ENCODE results near the gene XYLT1. TPM values are rescaled to one million over a fixed set of nuclear protein-coding genes. Genes with fewer than 3 reads are reported as not detected.

Gene XYLT1
- total RNA-seq, 3 donors from 2014 or later = 23.1 to 44.0 (median 34.1) TPM

- H3K36me3 ChIP-seq (ENCODE audit: low read depth) = no peaks in the 10 kb centered on the region
- ATAC-seq = peak; percentile 71
- TF ChIP-seq CTCF (IDR thresholded peaks at IDR 0.05) = no peak
Measured at GRCh38 chr16:17227278-17227677, 243.5 kb downstream of the XYLT1 start.

GRCh38 chr16:17225541-17225940, 245.2 kb downstream of the XYLT1 start:
- intact Hi-C loops (cut with DNase I, micrococcal nuclease) = no loop called here
- no peak for TF ChIP-seq CTCF (IDR thresholded peaks at IDR 0.05)
- no peaks in the 10 kb centered on the region for H3K9me3 ChIP-seq

More at GRCh38 chr16:17227278-17227677, 243.5 kb downstream of the XYLT1 start:
- Histone ChIP-seq H3K4me1 (ENCODE audit: low read depth) (no peaks in the 10 kb centered on the region), H3K4me3 (no peak overlapping the region), H3K9me3 (no peaks in the 10 kb centered on the region)
- intact Hi-C loops (cut with DNase I, micrococcal nuclease) = no loop called here
- DNase-seq = no peak

GRCh38 chr16:17224879-17225281, 245.9 kb downstream of the XYLT1 start:
- no peaks in the 10 kb centered on the region for H3K9me3 ChIP-seq
- no peaks in the 10 kb centered on the region for H3K4me1 ChIP-seq (ENCODE audit: low read depth)
- intact Hi-C loops (cut with DNase I, micrococcal nuclease) = no loop called here
- DNase-seq (peak in 1 of 3 donors; percentile 55), ATAC-seq (peak; percentile 75)
- no peak overlapping the region for H3K4me3 ChIP-seq
- no peaks in the 10 kb centered on the region for H3K36me3 ChIP-seq (ENCODE audit: low read depth)
- TF ChIP-seq CTCF (IDR thresholded peaks at IDR 0.05) = no peak

More at GRCh38 chr16:17225541-17225940, 245.2 kb downstream of the XYLT1 start:
- DNase-seq (no peak), ATAC-seq (peak; percentile 19)
- Histone ChIP-seq H3K36me3 (ENCODE audit: low read depth) (no peaks in the 10 kb centered on the region), H3K4me1 (ENCODE audit: low read depth) (no peaks in the 10 kb centered on the region), H3K4me3 (no peak overlapping the region)

- Histone ChIP-seq H3K9me3 (no peaks in the 10 kb centered on the region), H3K36me3 (ENCODE audit: low read depth) (no peaks in the 10 kb centered on the region), H3K4me3 (no peak overlapping the region), H3K4me1 (ENCODE audit: low read depth) (no peaks in the 10 kb centered on the region)
- TF ChIP-seq CTCF (IDR thresholded peaks at IDR 0.05) = no peak
- DNase-seq (no peak), ATAC-seq (no peak)
- intact Hi-C loops (cut with DNase I, micrococcal nuclease) = no loop called here
Measured at GRCh38 chr16:17224350-17224749, 246.4 kb downstream of the XYLT1 start.

- no peak for ATAC-seq
- DNase-seq = no peak
- no peak overlapping the region for H3K4me3 ChIP-seq
- intact Hi-C loops (cut with DNase I, micrococcal nuclease) = no loop called here
- no peaks in the 10 kb centered on the region for H3K9me3 ChIP-seq
- no peaks in the 10 kb centered on the region for H3K36me3 ChIP-seq (ENCODE audit: low read depth)
- no peak for TF ChIP-seq CTCF (IDR thresholded peaks at IDR 0.05)
- no peaks in the 10 kb centered on the region for H3K4me1 ChIP-seq (ENCODE audit: low read depth)
Measured at GRCh38 chr16:17223576-17223975, 247.2 kb downstream of the XYLT1 start.

- Histone ChIP-seq H3K9me3 (no peaks in the 10 kb centered on the region), H3K4me3 (no peak overlapping the region), H3K36me3 (ENCODE audit: low read depth) (no peaks in the 10 kb centered on the region), H3K4me1 (ENCODE audit: low read depth) (no peaks in the 10 kb centered on the region)
- TF ChIP-seq CTCF (IDR thresholded peaks at IDR 0.05) = no peak
- ATAC-seq (no peak), DNase-seq (peak in 1 of 3 donors; percentile 9)
- intact Hi-C loops (cut with DNase I, micrococcal nuclease) = no loop called here
Measured at GRCh38 chr16:17222871-17223401, 247.8 kb downstream of the XYLT1 start.
